Stimulated activated naive CD8-positive, alpha-beta T cell treated with anti-CD3 and anti-CD28 coated beads, Interleukin-15, Interleukin-2, amounts not matched to agents 100 ng/mL and 50 ng/mL, for 24 hours (primary cell): Measurements from ENCODE around the gene FHIT.
"Not testable (repeated sequence)": the region's sequence is repeated elsewhere in the genome, so short reads cannot be mapped to it uniquely, and the experiment has no call there.

Experiments
- H3K27ac Mint-ChIP-seq: one replicate; pipeline ENCODE4 v1.8.0; 2021; ENCODE audit warnings: mild to moderate bottlenecking, mixed read lengths
- H3K27me3 Mint-ChIP-seq: one replicate; pipeline ENCODE4 v1.8.0; 2021; ENCODE audit warnings: mixed read lengths
- H3K36me3 Mint-ChIP-seq: one replicate; pipeline ENCODE4 v1.8.0; 2021; ENCODE audit warnings: low read depth, mixed read lengths
- H3K4me1 Mint-ChIP-seq: one replicate; pipeline ENCODE4 v1.8.0; 2021; ENCODE audit warnings: low read depth, mixed read lengths
- H3K4me3 Mint-ChIP-seq: one replicate; pipeline ENCODE4 v1.8.0; 2021; ENCODE audit warnings: mild to moderate bottlenecking, mixed read lengths
- H3K9me3 Mint-ChIP-seq: one replicate; pipeline ENCODE4 v1.8.0; 2021; ENCODE audit warnings: mixed read lengths

The FHIT gene

DNA sequence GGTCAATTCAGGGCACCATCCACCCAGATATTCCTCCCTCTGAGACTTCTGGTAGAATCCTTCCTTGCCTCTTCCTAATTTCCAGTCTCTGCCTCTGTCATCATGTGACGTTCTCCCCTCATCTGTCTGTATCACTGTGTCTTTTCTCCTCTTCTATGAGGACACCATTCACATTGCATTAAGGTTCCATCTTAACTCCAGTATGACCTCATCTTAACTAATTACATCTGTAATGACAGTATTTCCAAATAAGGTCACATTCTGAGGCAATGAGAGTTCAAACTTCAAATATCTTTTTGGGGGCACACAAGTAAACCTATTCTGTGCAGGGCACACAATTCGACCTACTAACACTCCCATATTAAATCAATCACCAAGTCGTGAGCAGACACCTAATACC lies 169.7 kb downstream of the FHIT start:
- Mint-ChIP-seq H3K4me1 (no peaks in the 10 kb centered on the region), H3K27me3 (no peaks in the 10 kb centered on the region), H3K4me3 (no peak overlapping the region), H3K9me3 (peaks cover 17% of the 10 kb centered on the region), H3K36me3 (no peaks in the 10 kb centered on the region), H3K27ac (no peak overlapping the region)

DNA sequence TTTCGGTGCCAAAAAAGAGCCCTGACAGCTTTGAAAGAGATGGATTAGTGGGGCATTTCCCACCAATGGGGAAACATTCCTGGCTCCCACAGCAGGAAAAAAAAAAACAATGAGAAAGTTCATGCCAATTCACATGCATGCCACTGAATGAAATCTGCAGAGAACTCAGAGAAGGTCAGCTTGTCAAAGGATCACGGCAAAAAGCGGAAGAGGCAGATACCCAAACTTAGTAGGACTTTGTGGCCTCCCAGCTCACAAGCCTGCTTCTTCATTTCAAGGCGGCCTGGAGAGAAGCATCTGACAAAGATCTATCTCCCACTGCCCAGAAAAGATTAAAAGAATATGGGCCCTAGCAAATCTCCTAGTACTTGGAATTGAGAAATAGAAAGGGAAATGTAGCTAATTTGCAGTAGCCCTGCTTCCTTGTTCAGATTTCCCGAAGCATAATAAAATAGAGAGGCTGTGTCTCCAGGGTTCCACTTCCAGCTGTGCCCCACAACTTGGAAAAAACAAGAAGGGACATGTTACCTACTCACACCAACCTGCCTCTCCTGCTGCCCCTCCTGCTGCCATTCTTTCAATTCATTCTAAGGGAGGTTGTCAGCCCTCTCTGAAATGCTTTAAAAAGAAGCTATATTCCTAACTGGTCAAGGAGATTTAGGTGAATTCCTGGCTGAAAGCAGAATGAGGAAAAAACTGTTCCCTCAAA lies 170.4 kb downstream of the FHIT start:
- H3K27me3 Mint-ChIP-seq, result no peaks in the 10 kb centered on the region
- H3K36me3 Mint-ChIP-seq, result no peaks in the 10 kb centered on the region
- no peak overlapping the region for H3K27ac Mint-ChIP-seq
- H3K4me3 Mint-ChIP-seq, result no peak overlapping the region
- H3K9me3 Mint-ChIP-seq, result peaks cover 17% of the 10 kb centered on the region
- H3K4me1 Mint-ChIP-seq, result no peaks in the 10 kb centered on the region

- H3K36me3 Mint-ChIP-seq, result no peaks in the 10 kb centered on the region
- no peak overlapping the region for H3K4me3 Mint-ChIP-seq
- no peaks in the 10 kb centered on the region for H3K4me1 Mint-ChIP-seq
- peaks cover 9% of the 10 kb centered on the region for H3K9me3 Mint-ChIP-seq
- H3K27ac Mint-ChIP-seq, result no peak overlapping the region
- no peaks in the 10 kb centered on the region for H3K27me3 Mint-ChIP-seq
Observed at GRCh38 chr3:61078048-61078752, 173.1 kb downstream of the FHIT start.

- Mint-ChIP-seq H3K36me3 (no peaks in the 10 kb centered on the region), H3K4me1 (no peaks in the 10 kb centered on the region), H3K4me3 (no peak overlapping the region), H3K9me3 (peaks cover 3% of the 10 kb centered on the region), H3K27me3 (no peaks in the 10 kb centered on the region), H3K27ac (no peak overlapping the region)
Observed at GRCh38 chr3:61077551-61077950, 173.7 kb downstream of the FHIT start.

- no peaks in the 10 kb centered on the region for H3K27me3 Mint-ChIP-seq
- H3K36me3 Mint-ChIP-seq, result no peaks in the 10 kb centered on the region
- H3K4me1 Mint-ChIP-seq, result no peaks in the 10 kb centered on the region
- H3K9me3 Mint-ChIP-seq, result no peaks in the 10 kb centered on the region
- no peak overlapping the region for H3K27ac Mint-ChIP-seq
- no peak overlapping the region for H3K4me3 Mint-ChIP-seq
Observed at GRCh38 chr3:61074783-61075182, 176.5 kb downstream of the FHIT start.

DNA sequence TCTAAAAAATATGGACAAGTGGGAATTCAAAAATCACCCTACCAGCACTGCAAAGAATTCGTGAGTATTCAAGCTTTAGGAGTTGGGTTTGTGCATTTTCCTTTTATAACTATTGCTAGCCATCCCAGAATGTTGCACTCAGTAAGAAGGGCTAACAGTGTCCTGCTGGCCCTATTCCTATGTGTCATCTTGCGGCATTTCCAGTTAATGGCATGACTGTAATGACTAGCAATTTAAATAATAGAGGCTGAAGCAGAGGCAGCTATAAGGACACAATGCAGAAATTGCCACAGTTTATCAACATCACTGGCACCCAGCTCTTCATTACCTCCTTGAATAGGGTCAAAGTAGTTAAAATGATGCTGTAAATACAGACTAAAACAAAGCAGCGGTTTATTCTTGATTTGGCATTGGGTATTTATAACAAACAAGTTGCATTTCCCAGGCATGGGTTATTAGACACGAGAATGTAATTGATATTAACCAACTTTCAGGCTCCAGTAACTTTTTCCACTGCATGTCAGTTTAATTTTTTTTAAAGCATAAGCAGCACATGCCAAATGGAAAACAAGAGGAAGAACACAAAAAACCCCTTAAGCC lies 177.6 kb downstream of the FHIT start:
- Mint-ChIP-seq H3K27me3 (no peaks in the 10 kb centered on the region), H3K9me3 (no peaks in the 10 kb centered on the region), H3K36me3 (no peaks in the 10 kb centered on the region), H3K27ac (no peak overlapping the region), H3K4me3 (no peak overlapping the region), H3K4me1 (no peaks in the 10 kb centered on the region)

GRCh38 chr3:61068084-61068483 lies 183.2 kb downstream of the FHIT start:
- no peaks in the 10 kb centered on the region for H3K36me3 Mint-ChIP-seq
- H3K4me1 Mint-ChIP-seq, result no peaks in the 10 kb centered on the region
- peaks cover 9% of the 10 kb centered on the region for H3K9me3 Mint-ChIP-seq
- no peaks in the 10 kb centered on the region for H3K27me3 Mint-ChIP-seq
- no peak overlapping the region for H3K4me3 Mint-ChIP-seq
- no peak overlapping the region for H3K27ac Mint-ChIP-seq

GRCh38 chr3:61066800-61067199 lies 184.5 kb downstream of the FHIT start:
- H3K4me1 Mint-ChIP-seq, result no peaks in the 10 kb centered on the region
- H3K27ac Mint-ChIP-seq, result no peak overlapping the region
- H3K27me3 Mint-ChIP-seq, result no peaks in the 10 kb centered on the region
- no peaks in the 10 kb centered on the region for H3K36me3 Mint-ChIP-seq
- no peak overlapping the region for H3K4me3 Mint-ChIP-seq
- peaks cover 9% of the 10 kb centered on the region for H3K9me3 Mint-ChIP-seq

DNA sequence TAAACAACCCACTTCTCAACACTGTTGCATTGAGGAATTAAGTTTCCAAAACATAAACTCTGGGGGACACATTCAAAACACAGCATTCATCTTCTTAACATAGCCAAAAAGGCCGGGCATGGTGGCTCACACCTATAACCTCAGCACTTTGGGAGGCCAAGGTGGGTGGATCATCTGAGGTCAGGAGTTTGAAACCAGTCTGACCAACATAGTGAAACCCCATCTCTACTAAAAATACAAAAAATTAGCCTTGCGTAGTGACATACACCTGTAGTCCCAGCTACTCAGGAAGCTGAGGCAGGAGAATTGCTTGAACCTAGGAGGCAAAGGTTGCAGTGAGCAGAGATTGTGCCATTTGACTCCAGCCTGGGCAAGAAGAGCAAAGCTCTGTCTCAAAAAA lies 185.0 kb downstream of the FHIT start:
- not testable (repeated sequence) for H3K27me3 Mint-ChIP-seq, H3K36me3 Mint-ChIP-seq, H3K27ac Mint-ChIP-seq, H3K9me3 Mint-ChIP-seq, H3K4me1 Mint-ChIP-seq, H3K4me3 Mint-ChIP-seq

DNA sequence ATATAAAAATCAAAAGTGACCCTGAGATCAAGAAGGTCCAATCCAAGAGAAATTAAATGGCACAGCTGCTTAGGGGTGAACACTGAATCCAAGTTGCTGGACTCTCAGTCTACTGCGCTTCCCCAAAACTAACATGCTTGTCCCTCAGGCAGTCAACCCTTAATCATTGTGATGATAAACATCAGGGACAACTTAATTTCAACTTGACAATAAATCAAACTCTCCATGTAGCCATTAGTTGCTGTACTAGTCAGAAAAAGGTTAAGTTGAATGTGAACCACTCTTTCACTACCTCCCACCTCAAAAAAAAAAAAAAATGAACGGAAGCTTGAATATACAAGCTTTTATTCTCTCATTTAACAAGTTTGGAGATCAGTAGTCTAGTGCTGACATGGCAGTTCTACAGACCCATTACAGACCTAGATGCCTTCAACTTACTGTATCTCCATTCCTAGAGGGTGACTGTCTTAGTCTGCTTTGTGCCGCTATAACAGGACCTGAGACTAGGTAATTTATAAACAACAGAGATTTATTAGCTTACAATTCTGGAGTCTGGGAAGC lies 185.7 kb downstream of the FHIT start:
- Mint-ChIP-seq H3K27ac (no peak overlapping the region), H3K4me1 (no peaks in the 10 kb centered on the region), H3K9me3 (peaks cover 9% of the 10 kb centered on the region), H3K4me3 (no peak overlapping the region), H3K27me3 (no peaks in the 10 kb centered on the region), H3K36me3 (no peaks in the 10 kb centered on the region)

- H3K27ac Mint-ChIP-seq, result no peak overlapping the region
- no peaks in the 10 kb centered on the region for H3K36me3 Mint-ChIP-seq
- H3K9me3 Mint-ChIP-seq, result peaks cover 9% of the 10 kb centered on the region
- no peaks in the 10 kb centered on the region for H3K27me3 Mint-ChIP-seq
- no peaks in the 10 kb centered on the region for H3K4me1 Mint-ChIP-seq
- no peak overlapping the region for H3K4me3 Mint-ChIP-seq
Observed at GRCh38 chr3:61061092-61061723, 190.0 kb downstream of the FHIT start.

DNA sequence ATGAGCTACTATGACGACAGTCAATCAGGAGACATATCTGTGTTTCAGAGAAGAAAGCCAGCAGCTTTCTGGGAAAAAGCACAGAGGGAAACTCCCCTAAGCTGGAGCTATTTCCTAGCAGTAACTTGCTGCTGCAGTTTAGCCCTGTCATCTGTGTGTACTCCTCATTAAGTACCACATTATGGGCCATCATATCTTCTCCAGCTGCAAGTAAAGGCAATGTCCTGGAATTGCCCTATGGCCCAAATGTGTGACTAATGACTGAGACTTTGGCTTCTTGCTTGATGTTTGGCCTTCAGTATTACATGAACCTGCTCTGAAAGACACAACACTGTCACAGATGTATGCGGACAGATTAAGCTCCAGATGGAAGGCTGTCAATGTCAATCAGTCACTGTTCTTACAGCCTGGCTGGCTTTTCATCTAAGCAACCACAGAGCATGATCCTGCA lies 190.8 kb downstream of the FHIT start:
- Mint-ChIP-seq H3K36me3 (no peaks in the 10 kb centered on the region), H3K27me3 (no peaks in the 10 kb centered on the region), H3K4me1 (no peaks in the 10 kb centered on the region), H3K4me3 (no peak overlapping the region), H3K27ac (no peak overlapping the region), H3K9me3 (peaks cover 9% of the 10 kb centered on the region)

- H3K9me3 Mint-ChIP-seq, result peaks cover 5% of the 10 kb centered on the region
Observed at GRCh38 chr3:61058836-61059235, 192.4 kb downstream of the FHIT start.

GRCh38 chr3:61057464-61057863 lies 193.8 kb downstream of the FHIT start:
- Mint-ChIP-seq H3K9me3 (no peaks in the 10 kb centered on the region), H3K27ac (no peak overlapping the region), H3K4me1 (no peaks in the 10 kb centered on the region), H3K36me3 (no peaks in the 10 kb centered on the region), H3K27me3 (no peaks in the 10 kb centered on the region), H3K4me3 (no peak overlapping the region)

More at GRCh38 chr3:61058836-61059235, 192.4 kb downstream of the FHIT start:
- no peak overlapping the region for H3K27ac Mint-ChIP-seq
- no peaks in the 10 kb centered on the region for H3K27me3 Mint-ChIP-seq
- no peaks in the 10 kb centered on the region for H3K4me1 Mint-ChIP-seq
- H3K4me3 Mint-ChIP-seq, result no peak overlapping the region
- H3K36me3 Mint-ChIP-seq, result no peaks in the 10 kb centered on the region

GRCh38 chr3:61055447-61055846 lies 195.8 kb downstream of the FHIT start:
- H3K36me3 Mint-ChIP-seq, result no peaks in the 10 kb centered on the region
- H3K4me3 Mint-ChIP-seq, result no peak overlapping the region
- no peaks in the 10 kb centered on the region for H3K27me3 Mint-ChIP-seq
- no peaks in the 10 kb centered on the region for H3K4me1 Mint-ChIP-seq
- no peaks in the 10 kb centered on the region for H3K9me3 Mint-ChIP-seq
- no peak overlapping the region for H3K27ac Mint-ChIP-seq
